Stimulated activated CD8-positive, alpha-beta memory T cell treated with anti-CD3 and anti-CD28 coated beads, Interleukin-15, amount 100 ng/mL, for 48 hours (primary cell): ENCODE measurements around the gene ANGPTL7.

ENCODE experiments used
- DNase-seq, 2 donors: peaks; one replicate each; pipeline ENCODE4 v3.0.0-alpha.2; 2020; ENCODE audit warnings: low read depth in 2 of 2

ANGPTL7 gene

GRCh38 chr1:11204396-11205190, 15.4 kb downstream of the ANGPTL7 start:
- DNase-seq: no peak

DNA sequence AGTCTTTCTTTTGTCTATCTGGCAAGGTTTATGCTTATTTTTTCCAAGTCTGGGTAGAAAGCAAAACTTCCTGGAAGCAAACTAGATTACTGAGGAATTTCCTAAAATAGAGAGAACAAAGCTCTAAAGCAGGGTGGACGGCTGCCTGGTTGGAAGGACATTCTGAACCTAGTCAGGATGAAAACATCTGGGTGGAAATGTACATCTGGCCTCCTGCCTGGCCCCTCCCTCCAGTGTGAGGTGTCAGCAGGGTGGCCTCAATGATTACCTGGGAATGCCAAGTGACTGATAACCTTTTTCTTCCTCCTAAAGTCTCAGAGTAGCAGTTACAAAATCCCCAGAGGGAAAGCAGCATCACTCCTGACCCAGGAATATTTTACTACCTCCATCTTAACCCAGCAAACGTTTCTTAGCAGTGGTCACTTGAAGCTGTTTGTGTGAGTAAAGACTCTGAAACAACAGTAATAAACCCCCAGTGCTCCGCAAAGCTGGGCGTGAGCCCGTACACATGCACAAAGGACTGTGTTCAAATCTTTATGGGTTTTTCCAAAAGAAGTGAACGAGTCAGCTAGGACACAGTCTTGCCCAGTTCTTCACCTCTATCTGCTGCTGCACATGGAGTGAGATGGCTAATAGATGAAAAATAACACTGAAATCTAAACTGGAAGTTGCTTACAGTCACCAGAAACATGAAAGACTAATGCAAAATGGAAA, 18.9 kb downstream of the ANGPTL7 start:
- DNase-seq: no peak

DNA sequence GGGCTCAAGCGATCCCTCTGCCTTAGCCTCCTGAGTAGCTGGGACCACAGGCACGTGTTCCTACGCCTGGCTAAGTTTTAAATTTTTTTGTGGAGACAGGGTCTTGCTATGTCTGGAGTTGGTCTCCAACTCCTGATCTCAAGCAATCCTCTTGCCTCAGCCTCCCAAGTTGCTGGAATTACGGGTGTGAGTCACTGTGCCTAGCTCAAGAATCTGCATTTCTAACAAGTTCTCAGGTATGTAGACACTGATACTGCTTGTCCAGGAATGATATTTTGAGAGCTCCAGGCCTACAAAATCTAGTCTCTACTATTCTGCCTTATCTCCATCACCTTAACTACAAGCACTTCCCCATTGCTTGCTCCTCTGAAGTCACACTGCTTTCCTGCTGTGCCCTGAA, 22.3 kb downstream of the ANGPTL7 start:
- DNase-seq: no peak

DNA sequence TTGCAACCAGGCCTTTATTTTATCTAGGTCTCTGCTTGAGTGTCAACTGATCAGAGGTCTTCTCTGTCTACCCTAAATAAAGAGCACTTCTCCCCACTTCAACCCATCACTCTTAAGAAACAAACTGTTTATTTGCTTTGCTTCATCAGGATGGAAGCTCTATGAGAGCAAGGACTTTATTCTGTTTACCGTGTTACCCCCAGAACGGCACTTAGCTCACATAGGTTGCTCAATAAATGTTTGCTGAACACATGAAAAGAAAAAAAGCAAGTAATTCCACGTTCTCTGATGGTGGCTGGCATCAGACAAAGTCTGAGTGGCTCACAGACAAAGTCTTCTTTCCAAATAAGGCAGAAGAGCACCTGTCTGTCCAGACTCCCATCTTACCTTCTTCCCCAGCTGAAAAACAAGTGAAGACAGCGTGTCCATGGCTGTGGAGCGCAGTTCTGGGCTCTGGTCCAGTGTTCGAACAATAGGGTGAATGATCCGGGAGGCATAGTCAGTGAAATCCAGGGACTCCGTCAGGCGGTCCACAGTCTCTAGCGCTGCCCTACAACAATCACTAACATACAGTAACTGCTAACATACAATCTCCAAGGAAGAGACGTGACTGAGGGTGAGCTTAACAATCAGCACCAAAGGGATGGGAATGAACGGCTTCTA, 22.9 kb downstream of the ANGPTL7 start:
- DNase-seq: no peak

GRCh38 chr1:11214698-11215380, 25.7 kb downstream of the ANGPTL7 start:
- DNase-seq: no peak

GRCh38 chr1:11215381-11216005, 26.3 kb downstream of the ANGPTL7 start:
- DNase-seq: no peak

- DNase-seq: no peak
These were observed 26.9 kb downstream of the ANGPTL7 start for GRCh38 chr1:11216074-11216473.

- no peak for DNase-seq
These were observed 38.2 kb downstream of the ANGPTL7 start for GRCh38 chr1:11227106-11228077.

DNA sequence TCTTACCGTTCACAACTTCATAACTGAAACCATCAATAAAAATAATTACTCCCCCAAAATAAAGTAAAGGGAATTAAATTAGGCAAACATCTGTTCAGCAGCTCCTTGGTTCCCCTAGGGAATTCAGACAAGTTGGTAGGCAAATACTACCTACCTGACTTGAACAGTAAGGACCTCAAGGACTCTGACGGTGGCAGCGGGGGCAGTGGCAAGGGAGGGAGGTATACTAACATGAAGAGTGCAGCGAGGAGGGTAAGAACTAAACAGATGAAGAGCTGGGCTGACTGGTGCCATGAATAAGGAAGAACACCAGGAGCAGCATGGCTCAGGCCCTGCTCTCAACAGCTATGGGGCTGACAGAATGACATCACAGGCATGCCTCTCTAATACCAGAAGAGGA, 40.0 kb downstream of the ANGPTL7 start:
- DNase-seq: no peak

DNA sequence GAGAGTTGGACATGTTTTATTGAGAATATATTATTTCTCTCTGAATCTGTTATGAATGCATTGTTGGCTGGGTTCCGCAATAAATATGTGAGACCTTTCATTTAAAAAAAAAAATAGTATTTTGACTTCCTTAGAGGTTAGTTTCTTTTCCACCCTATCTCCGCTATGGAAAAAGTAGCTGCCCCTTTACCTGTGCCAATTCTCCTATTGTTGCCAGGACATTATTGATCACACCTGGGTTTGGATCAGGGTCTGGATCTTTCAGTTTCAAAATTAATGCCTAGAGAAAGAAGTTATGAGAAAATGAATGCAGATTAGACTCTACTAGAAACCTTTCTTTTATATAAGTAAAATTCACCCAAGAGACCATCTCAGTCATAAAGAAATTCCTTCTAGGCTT, 44.1 kb downstream of the ANGPTL7 start:
- no peak for DNase-seq

DNA sequence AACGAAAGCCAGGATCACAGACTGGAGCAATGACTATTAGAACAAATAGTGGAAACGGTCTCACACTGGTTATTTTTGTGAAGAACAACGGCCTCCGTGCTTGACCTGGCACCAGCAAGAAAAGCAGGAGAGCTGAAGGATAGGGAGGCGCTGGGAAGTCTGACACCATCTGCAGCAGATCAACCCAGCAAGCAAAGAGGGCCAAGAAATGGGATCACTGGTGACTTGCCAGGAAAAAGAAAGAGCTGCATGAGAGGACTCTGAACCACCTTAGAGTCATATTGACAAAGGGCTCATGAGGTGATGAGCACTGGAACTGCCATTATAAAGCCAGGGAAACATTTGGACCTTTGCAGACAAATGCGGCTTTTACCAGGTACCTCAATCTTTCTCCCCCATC, 48.2 kb downstream of the ANGPTL7 start:
- DNase-seq: no peak

DNA sequence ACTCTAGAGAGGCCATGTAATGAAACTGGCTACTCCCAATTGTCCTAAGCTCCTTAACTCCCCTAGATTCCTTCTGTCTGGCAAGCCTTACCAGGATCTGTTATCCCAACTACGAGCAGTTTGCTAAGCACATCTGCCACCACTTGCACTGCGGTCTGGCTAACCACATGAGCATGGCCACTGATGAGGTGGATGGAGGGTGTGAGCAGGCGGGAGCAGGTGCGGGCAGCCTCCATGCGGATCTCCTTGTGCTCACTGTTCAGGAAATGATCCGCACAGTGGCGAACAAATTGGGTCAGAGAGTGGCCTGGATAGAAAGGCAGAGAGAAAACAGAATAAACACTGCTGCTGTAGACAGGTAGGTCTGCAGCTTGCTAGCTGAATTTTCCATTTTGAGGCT, 49.2 kb downstream of the ANGPTL7 start:
- no peak for DNase-seq

DNA sequence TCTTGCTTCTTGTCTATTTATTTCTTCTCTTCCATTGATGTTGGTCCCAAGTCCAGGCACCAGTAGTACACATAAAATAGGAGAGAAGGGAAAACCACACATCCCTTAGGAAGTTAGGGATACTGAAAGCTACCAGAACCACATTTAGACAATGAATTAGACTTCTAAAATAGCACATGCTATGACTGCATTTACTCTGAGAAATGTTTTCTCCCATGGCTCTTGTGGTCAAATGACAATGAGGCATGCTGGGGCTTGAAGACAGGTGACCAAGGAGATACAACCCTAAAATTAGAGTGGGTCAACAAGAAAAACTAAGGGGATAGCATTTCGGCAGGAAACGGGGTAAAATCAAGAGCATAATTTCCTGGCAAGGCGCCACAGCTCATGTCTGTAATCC, 56.1 kb downstream of the ANGPTL7 start:
- DNase-seq: no peak
